Kidney (tissue), 14 donors: ENCODE measurements around the gene KIF23. TPM values are rescaled to one million over a fixed set of nuclear protein-coding genes. Genes with fewer than 3 reads are reported as not detected.

Source experiments
- DNase-seq, 5 donors: peaks; one replicate each; pipeline ENCODE4 v3.0.0-alpha.2; 2013 to 2020
- FAIRE-seq: peaks from 2 replicates; lab custom pipeline; 2012; peaks lifted over from hg19 to GRCh38; lab: Jason Lieb, UNC
- H3K27ac ChIP-seq, 2 donors: one replicate each; pipeline ENCODE4 v1.7.0; 2013; ENCODE audit warnings: low read depth in 2 of 2, low read length in 2 of 2, inconsistent platforms in 1 of 2
- H3K27me3 ChIP-seq: one replicate; pipeline ENCODE4 v1.7.1; 2013; ENCODE audit warnings: low read length, inconsistent platforms; ENCODE audit not compliant: control insufficient read depth, insufficient read depth
- H3K36me3 ChIP-seq, 3 donors: one replicate each; pipeline versions ENCODE4 v1.7.0 to v1.7.1; 2013; ENCODE audit warnings: low read length in 3 of 3, control low read depth in 1 of 3, inconsistent platforms in 1 of 3; ENCODE audit not compliant: insufficient read depth in 3 of 3, control insufficient read depth in 2 of 3
- H3K4me1 ChIP-seq, 3 donors: one replicate each; pipeline versions ENCODE4 v1.7.0 to v1.7.1; 2013; ENCODE audit warnings: low read length in 3 of 3, inconsistent platforms in 1 of 3, low read depth in 1 of 3; ENCODE audit not compliant: control insufficient read depth in 2 of 3, insufficient read depth in 2 of 3
- H3K4me3 ChIP-seq, 3 donors: one replicate each; pipeline versions ENCODE4 v1.7.0 to v1.8.1; 2013; ENCODE audit warnings: low read length in 3 of 3, control low read depth in 1 of 3, inconsistent platforms in 1 of 3
- H3K9ac ChIP-seq, 3 donors: one replicate each; pipeline versions ENCODE4 v1.7.0 to v1.7.1; 2013; ENCODE audit warnings: low read length in 3 of 3, control low read depth in 1 of 3, inconsistent platforms in 1 of 3
- H3K9me3 ChIP-seq, 3 donors: one replicate each; pipeline versions ENCODE4 v1.7.0 to v1.7.1; 2013; ENCODE audit warnings: low read length in 3 of 3, control low read depth in 1 of 3, inconsistent platforms in 1 of 3; ENCODE audit not compliant: control insufficient read depth in 2 of 3, insufficient read depth in 1 of 3
- intact Hi-C: fragments of 100-400 bp; cut with DNase I; formaldehyde crosslinking; loops from one replicate; pipeline ENCODE4 v1.11.1; 2022
- polyA plus RNA-seq: library from polyadenylated mRNA; stranded (reverse); fragments of 350-450 nt; fragmentation: Illumina TruSeq; extraction: RNeasy Lipid Tissue Mini Kit (QIAGEN cat#74804); gene quantifications from one replicate; pipeline ENCODE4 v1.2.3, GENCODE V29; 2014; ENCODE audit warnings: low read depth, low replicate concordance; ENCODE audit not compliant: insufficient read depth
- total RNA-seq: library from RNA; stranded (reverse); fragmentation: NEBNext Ultra II Directional; extraction: Animal tissue kit (Norgen Biotek cat#: 25700); gene quantifications from one replicate; pipeline ENCODE4 v1.2.1, GENCODE V29; 2021
- TF ChIP-seq, protein P1 (sequence below): IDR thresholded peaks from 3 replicates; pipeline ENCODE4 v1.5.1; 2012; ENCODE audit warnings: mild to moderate bottlenecking, moderate library complexity, borderline replicate concordance; ENCODE audit not compliant: insufficient read depth; ENCODE audit errors: extremely low read depth
- donor health status: control.
- donor health status: control.
- donor health status: control.
- donor health status: control.
- donor health status: control.
- donor health status: DM: yes; HTN: yes; CAD: no.
- donor health status: Normal renal cell carcinoma (clear cell type).

Gene KIF23
- total and polyA plus RNA-seq, 2 donors from 2014 or later = 2.5 to 3.6 TPM

DNA sequence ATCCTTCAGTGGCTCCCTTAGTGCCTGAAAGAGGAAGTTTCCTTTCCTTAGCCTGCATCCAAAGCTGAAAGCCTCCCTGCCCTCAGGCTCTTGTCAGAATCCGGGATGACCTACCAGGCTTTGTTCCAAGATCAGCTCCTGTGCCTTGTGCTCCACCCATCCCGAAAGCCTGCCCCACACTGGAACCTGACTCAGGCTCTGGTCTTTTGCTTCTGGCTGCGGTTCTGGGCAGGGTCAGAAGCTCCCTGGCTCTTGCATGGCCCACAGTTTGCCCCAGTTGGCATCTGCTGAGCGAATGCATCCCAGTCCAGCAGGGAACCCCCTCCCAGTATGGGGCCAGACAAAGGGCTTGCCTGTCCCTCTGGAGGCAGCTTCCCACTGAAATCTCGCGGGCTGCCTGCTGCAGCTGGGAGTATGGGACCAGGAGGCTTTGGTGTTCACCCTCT, 25.9 kb upstream of the KIF23 start:
- Histone ChIP-seq H3K9ac (no peak overlapping the region), H3K4me1 (peaks cover 0 to 15% (median 7%) of the 10 kb centered on the region in 3 donors), H3K4me3 (no peak overlapping the region), H3K36me3 (peaks cover 2 to 16% (median 5%) of the 10 kb centered on the region in 3 donors), H3K27me3 (no peaks in the 10 kb centered on the region), H3K27ac (no peak overlapping the region), H3K9me3 (no peaks in the 10 kb centered on the region)
- DNase-seq (no peak), FAIRE-seq (no peak)
- intact Hi-C loops = no loop called here
- TF ChIP-seq, protein P1, sequence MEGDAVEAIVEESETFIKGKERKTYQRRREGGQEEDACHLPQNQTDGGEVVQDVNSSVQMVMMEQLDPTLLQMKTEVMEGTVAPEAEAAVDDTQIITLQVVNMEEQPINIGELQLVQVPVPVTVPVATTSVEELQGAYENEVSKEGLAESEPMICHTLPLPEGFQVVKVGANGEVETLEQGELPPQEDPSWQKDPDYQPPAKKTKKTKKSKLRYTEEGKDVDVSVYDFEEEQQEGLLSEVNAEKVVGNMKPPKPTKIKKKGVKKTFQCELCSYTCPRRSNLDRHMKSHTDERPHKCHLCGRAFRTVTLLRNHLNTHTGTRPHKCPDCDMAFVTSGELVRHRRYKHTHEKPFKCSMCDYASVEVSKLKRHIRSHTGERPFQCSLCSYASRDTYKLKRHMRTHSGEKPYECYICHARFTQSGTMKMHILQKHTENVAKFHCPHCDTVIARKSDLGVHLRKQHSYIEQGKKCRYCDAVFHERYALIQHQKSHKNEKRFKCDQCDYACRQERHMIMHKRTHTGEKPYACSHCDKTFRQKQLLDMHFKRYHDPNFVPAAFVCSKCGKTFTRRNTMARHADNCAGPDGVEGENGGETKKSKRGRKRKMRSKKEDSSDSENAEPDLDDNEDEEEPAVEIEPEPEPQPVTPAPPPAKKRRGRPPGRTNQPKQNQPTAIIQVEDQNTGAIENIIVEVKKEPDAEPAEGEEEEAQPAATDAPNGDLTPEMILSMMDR = no peak

DNA sequence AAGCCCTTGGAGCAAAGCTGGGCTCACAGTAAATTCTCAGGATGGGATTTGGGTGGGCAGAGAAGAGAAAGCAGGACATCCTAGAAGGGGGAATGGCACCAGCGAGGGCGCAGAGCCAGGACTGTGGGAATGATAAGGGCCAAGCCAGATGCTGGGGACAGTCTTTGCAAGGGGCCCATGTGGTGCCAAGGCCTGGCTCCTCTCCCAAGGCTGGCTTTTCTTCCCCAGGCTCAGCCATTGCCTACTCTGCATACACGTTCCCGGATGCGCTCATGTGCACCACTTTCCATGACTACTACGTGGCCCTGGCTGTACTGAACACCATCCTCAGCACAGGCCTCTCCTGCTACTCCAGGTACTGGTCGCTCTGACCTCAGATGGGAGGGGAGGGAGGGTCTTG, 24.7 kb upstream of the KIF23 start:
- DNase-seq (no peak), FAIRE-seq (no peak)
- no peak overlapping the region for H3K9ac ChIP-seq
- no peak overlapping the region for H3K27ac ChIP-seq
- no peaks in the 10 kb centered on the region for H3K27me3 ChIP-seq
- no peaks in the 10 kb centered on the region for H3K9me3 ChIP-seq
- TF ChIP-seq, protein P1 = no peak
- intact Hi-C loops = no loop called here
- peaks cover 2 to 16% (median 5%) of the 10 kb centered on the region in 3 donors for H3K36me3 ChIP-seq
- H3K4me3 ChIP-seq = no peak overlapping the region
- H3K4me1 ChIP-seq = peaks cover 0 to 22% (median 18%) of the 10 kb centered on the region in 3 donors

DNA sequence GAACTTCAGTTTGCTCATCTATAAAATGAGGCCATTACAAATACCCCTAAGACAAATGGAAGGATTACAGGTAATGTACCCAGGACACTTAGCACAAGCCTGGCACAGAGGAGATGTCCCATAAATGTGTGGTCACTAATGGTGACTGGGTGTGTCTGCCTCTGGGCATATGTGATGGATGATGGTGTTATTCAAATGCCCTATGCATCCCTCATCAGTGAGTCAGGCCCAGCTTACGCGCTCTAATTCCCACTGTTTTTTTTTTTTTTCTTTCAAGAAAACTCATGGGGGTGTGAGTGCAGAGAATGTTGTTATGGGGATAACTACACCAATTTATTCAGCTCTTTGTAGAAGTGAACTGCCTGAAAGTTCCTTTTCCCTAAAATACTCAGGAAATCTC, 23.6 kb upstream of the KIF23 start:
- DNase-seq = no peak
- FAIRE-seq = no peak
- H3K27ac ChIP-seq = peak overlapping the region in 1 of 2 donors; percentile 0

More for the DNA sequence above, 23.6 kb upstream of the KIF23 start:
- intact Hi-C loops = loop anchor here (10.0 kb wide), 1 partner anchor 336 kb away; no protein-coding TSS in a partner anchor
- no peak overlapping the region for H3K4me3 ChIP-seq
- no peak overlapping the region for H3K9ac ChIP-seq
- peaks cover 2 to 8% (median 4%) of the 10 kb centered on the region in 3 donors for H3K36me3 ChIP-seq
- H3K9me3 ChIP-seq = no peaks in the 10 kb centered on the region
- no peaks in the 10 kb centered on the region for H3K27me3 ChIP-seq
- TF ChIP-seq, protein P1 = no peak
- H3K4me1 ChIP-seq = peaks cover 0 to 24% (median 22%) of the 10 kb centered on the region in 3 donors
